ENCODE measurements around the gene CRY2.
"Not testable (repeated sequence)": the region's sequence is repeated elsewhere in the genome, so short reads cannot be mapped to it uniquely, and the experiment has no call there.

- not testable (repeated sequence) for TF ChIP-seq CTCF (IDR thresholded peaks at IDR 0.05); ZFX (IDR thresholded peaks at IDR 0.05; ENCODE audit: borderline replicate concordance)
Measured at GRCh38 chr11:45808427-45808826, 38.8 kb upstream of the CRY2 start.
